Measurements from ENCODE around the gene MCCD1.
A peak's percentile ranks its signal among the peaks of the same experiment; 100 is the strongest.
"Not testable (repeated sequence)": the region's sequence is repeated elsewhere in the genome, so short reads cannot be mapped to it uniquely, and the experiment has no call there.

MCCD1 gene

GRCh38 chr6:31502586-31502985, 26.2 kb upstream of the MCCD1 start:
- no peak for TF ChIP-seq EZH2 (IDR thresholded peaks at IDR 0.05)
- no peak for TF ChIP-seq POLR2AphosphoS5 (IDR thresholded peaks at IDR 0.05; ENCODE audit: borderline replicate concordance, low read depth, low read length)
- no peak for TF ChIP-seq FOXP2 (optimal IDR thresholded peaks at IDR 0.05; ENCODE audit: control extremely low read depth, extremely low read length, insufficient read depth)
- Histone ChIP-seq H3K4me3 (no peak overlapping the region), H3K36me3 (ENCODE audit: insufficient read depth, low read length) (peaks cover 6% of the 10 kb centered on the region; the same call in 1 of the 2 replicates), H3K27ac (no peak overlapping the region), H3K9me3 (ENCODE audit: low read depth, low read length) (no peaks in the 10 kb centered on the region), H3K9ac (ENCODE audit: insufficient read length) (no peak overlapping the region)
- DNase-seq (ENCODE audit: low read depth, low spot score): no peak

- H3K36me3 ChIP-seq (ENCODE audit: insufficient read depth, low read length); H3K9me3 ChIP-seq (ENCODE audit: low read depth, low read length); H3K27ac ChIP-seq; H3K9ac ChIP-seq (ENCODE audit: insufficient read length); H3K4me3 ChIP-seq; DNase-seq (ENCODE audit: low read depth, low spot score): not testable (repeated sequence)
These were observed 19.7 kb upstream of the MCCD1 start for GRCh38 chr6:31509036-31509435.

GRCh38 chr6:31510007-31510406, 18.8 kb upstream of the MCCD1 start:
- Histone ChIP-seq H3K9me3 (ENCODE audit: low read depth, low read length) (no peaks in the 10 kb centered on the region), H3K4me3 (no peak overlapping the region), H3K27ac (no peak overlapping the region), H3K36me3 (ENCODE audit: insufficient read depth, low read length) (peaks cover 6% of the 10 kb centered on the region; the same call in 1 of the 2 replicates), H3K9ac (ENCODE audit: insufficient read length) (no peak overlapping the region)
- DNase-seq (ENCODE audit: low read depth, low spot score): no peak
- no peak for TF ChIP-seq FOXP2 (optimal IDR thresholded peaks at IDR 0.05; ENCODE audit: control extremely low read depth, extremely low read length, insufficient read depth)
- no peak for TF ChIP-seq POLR2AphosphoS5 (IDR thresholded peaks at IDR 0.05; ENCODE audit: borderline replicate concordance, low read depth, low read length)
- TF ChIP-seq EZH2 (IDR thresholded peaks at IDR 0.05): no peak

GRCh38 chr6:31513456-31514165, 15.2 kb upstream of the MCCD1 start:
- H3K27ac ChIP-seq: no peak overlapping the region
- no peak for DNase-seq (ENCODE audit: low read depth, low spot score)
- H3K36me3 ChIP-seq (ENCODE audit: insufficient read depth, low read length): no peaks in the 10 kb centered on the region
- H3K9me3 ChIP-seq (ENCODE audit: low read depth, low read length): no peaks in the 10 kb centered on the region
- TF ChIP-seq EZH2 (IDR thresholded peaks at IDR 0.05): no peak
- no peak overlapping the region for H3K4me3 ChIP-seq
- H3K9ac ChIP-seq (ENCODE audit: insufficient read length): no peak overlapping the region

GRCh38 chr6:31521835-31522234, 6.9 kb upstream of the MCCD1 start:
- no peak overlapping the region for H3K9ac ChIP-seq (ENCODE audit: insufficient read length)
- no peak overlapping the region for H3K27ac ChIP-seq
- TF ChIP-seq POLR2AphosphoS5 (IDR thresholded peaks at IDR 0.05; ENCODE audit: borderline replicate concordance, low read depth, low read length) (no peak), EZH2 (IDR thresholded peaks at IDR 0.05) (no peak), FOXP2 (optimal IDR thresholded peaks at IDR 0.05; ENCODE audit: control extremely low read depth, extremely low read length, insufficient read depth) (no peak)
- DNase-seq (ENCODE audit: low read depth, low spot score): no peak
- no peaks in the 10 kb centered on the region for H3K9me3 ChIP-seq (ENCODE audit: low read depth, low read length)
- H3K4me3 ChIP-seq: no peak overlapping the region
- no peaks in the 10 kb centered on the region for H3K36me3 ChIP-seq (ENCODE audit: insufficient read depth, low read length)

GRCh38 chr6:31525553-31525931, 3.2 kb upstream of the MCCD1 start:
- Histone ChIP-seq H3K9ac (ENCODE audit: insufficient read length) (no peak overlapping the region), H3K4me3 (no peak overlapping the region), H3K27ac (no peak overlapping the region), H3K36me3 (ENCODE audit: insufficient read depth, low read length) (peaks cover 12% of the 10 kb centered on the region), H3K9me3 (ENCODE audit: low read depth, low read length) (no peaks in the 10 kb centered on the region)
- TF ChIP-seq POLR2AphosphoS5 (IDR thresholded peaks at IDR 0.05; ENCODE audit: borderline replicate concordance, low read depth, low read length): no peak
- no peak for DNase-seq (ENCODE audit: low read depth, low spot score)

- TF ChIP-seq EZH2 (IDR thresholded peaks at IDR 0.05) (no peak), FOXP2 (optimal IDR thresholded peaks at IDR 0.05; ENCODE audit: control extremely low read depth, extremely low read length, insufficient read depth) (no peak), POLR2AphosphoS5 (IDR thresholded peaks at IDR 0.05; ENCODE audit: borderline replicate concordance, low read depth, low read length) (no peak)
- Histone ChIP-seq H3K4me3 (no peak overlapping the region), H3K36me3 (ENCODE audit: insufficient read depth, low read length) (peaks cover 17% of the 10 kb centered on the region), H3K27ac (no peak overlapping the region), H3K9me3 (ENCODE audit: low read depth, low read length) (no peaks in the 10 kb centered on the region), H3K9ac (ENCODE audit: insufficient read length) (no peak overlapping the region)
- DNase-seq (ENCODE audit: low read depth, low spot score): no peak
These were observed 2.7 kb upstream of the MCCD1 start for GRCh38 chr6:31525932-31526591.

GRCh38 chr6:31528307-31528777, 420 bp upstream of the MCCD1 start:
- TF ChIP-seq POLR2AphosphoS5 (IDR thresholded peaks at IDR 0.05; ENCODE audit: borderline replicate concordance, low read depth, low read length) (peak; percentile 51; the same call in 1 of the 2 replicates), FOXP2 (optimal IDR thresholded peaks at IDR 0.05; ENCODE audit: control extremely low read depth, extremely low read length, insufficient read depth) (no peak)
- 0 out of 2 replicates have a peak overlapping the region, but pooled peaks have one; percentile 0 for H3K27ac ChIP-seq
- H3K9ac ChIP-seq (ENCODE audit: insufficient read length): no peak overlapping the region
- no peaks in the 10 kb centered on the region for H3K9me3 ChIP-seq (ENCODE audit: low read depth, low read length)
- no peak for DNase-seq (ENCODE audit: low read depth, low spot score)
- peaks cover 40% of the 10 kb centered on the region for H3K36me3 ChIP-seq (ENCODE audit: insufficient read depth, low read length)
- H3K4me3 ChIP-seq: no peak overlapping the region
